Neural cell (in vitro differentiated cells): ENCODE measurements around the gene IL15RA.

Experiments used
- CTCF ChIP-seq: fragments of 450-650 bp; IDR thresholded peaks from 2 replicates; pipeline ENCODE4 v1.5.1; 2014; ENCODE audit warnings: antibody characterized with exemption, mild to moderate bottlenecking, moderate library complexity; ENCODE audit not compliant: poor library complexity, severe bottlenecking
- EP300 ChIP-seq: fragments of 450-650 bp; conservative IDR thresholded peaks from 2 replicates; pipeline ENCODE4 v1.6.1; 2014; ENCODE audit warnings: antibody characterized with exemption, mild to moderate bottlenecking, moderate library complexity; ENCODE audit not compliant: poor library complexity, severe bottlenecking
- POLR2AphosphoS5 ChIP-seq: IDR thresholded peaks from 2 replicates; pipeline ENCODE4 v1.6.1; 2012
- RAD21 ChIP-seq: fragments of 450-650 bp; conservative IDR thresholded peaks from 2 replicates; pipeline ENCODE4 v1.6.1; 2014; ENCODE audit warnings: antibody characterized with exemption, mild to moderate bottlenecking, moderate library complexity
- REST ChIP-seq: IDR thresholded peaks from 2 replicates; pipeline ENCODE4 v1.6.1; 2012; ENCODE audit warnings: borderline replicate concordance
- TAF1 ChIP-seq: IDR thresholded peaks from 2 replicates; pipeline ENCODE4 v1.6.1; 2012; ENCODE audit warnings: low read depth

- TF ChIP-seq CTCF = no peak
- no peak for TF ChIP-seq EP300
- TF ChIP-seq POLR2AphosphoS5 = no peak
- no peak for TF ChIP-seq REST
- no peak for TF ChIP-seq TAF1
- TF ChIP-seq RAD21 = no peak
These were observed 45.0 kb downstream of the IL15RA start for GRCh38 chr10:5932345-5932744.
